PFSK-1 (cell line): ENCODE results near the gene CNTN4.

Experiments
- FOXP2 ChIP-seq: optimal IDR thresholded peaks from 2 replicates; pipeline ENCODE3; 2011; ENCODE audit warnings: borderline replicate concordance, control low read depth, inconsistent platforms; ENCODE audit not compliant: insufficient read depth; ENCODE audit errors: extremely low read length, extremely low read depth
- POLR2AphosphoS5 ChIP-seq: IDR thresholded peaks from 2 replicates; pipeline ENCODE4 v1.6.1; 2012; ENCODE audit warnings: low read depth, mild to moderate bottlenecking, control low read depth, low read length, moderate library complexity
- REST ChIP-seq, 2 experiments: IDR thresholded peaks; 2 replicates each; pipeline versions ENCODE4 v1.6.1 to v1.8.0; 2011 to 2012; ENCODE audit warnings: low read depth in 2 of 2, low read length in 2 of 2, control low read depth in 1 of 2, inconsistent platforms in 1 of 2, mild to moderate bottlenecking in 1 of 2, moderate library complexity in 1 of 2; ENCODE audit not compliant: insufficient read depth in 1 of 2
- SIN3A ChIP-seq: IDR thresholded peaks from 2 replicates; pipeline ENCODE4 v1.6.1; 2012; ENCODE audit warnings: mild to moderate bottlenecking, low read length, moderate library complexity, borderline replicate concordance; ENCODE audit not compliant: insufficient read depth
- TAF1 ChIP-seq: IDR thresholded peaks from 2 replicates; pipeline ENCODE4 v1.6.1; 2012; ENCODE audit warnings: low read length, control low read depth, borderline replicate concordance; ENCODE audit not compliant: insufficient read depth

Gene CNTN4

GRCh38 chr3:3065876-3066275 lies 967.2 kb downstream of the CNTN4 start:
- TF ChIP-seq REST (IDR thresholded peaks at IDR 0.05; ENCODE audit: insufficient read depth in 1 of 2, low read depth in 2 of 2, low read length in 2 of 2) (no peak), FOXP2 (no peak), POLR2AphosphoS5 (no peak), TAF1 (no peak), SIN3A (no peak)

- TF ChIP-seq TAF1: no peak
Observed at GRCh38 chr3:3066378-3066777, 967.7 kb downstream of the CNTN4 start.

- TF ChIP-seq POLR2AphosphoS5: no peak
Observed at GRCh38 chr3:3066910-3067309, 968.2 kb downstream of the CNTN4 start.

- TF ChIP-seq REST (IDR thresholded peaks at IDR 0.05; ENCODE audit: insufficient read depth in 1 of 2, low read depth in 2 of 2, low read length in 2 of 2) (no peak), TAF1 (no peak), POLR2AphosphoS5 (no peak), SIN3A (no peak), FOXP2 (no peak)
Observed at GRCh38 chr3:3068358-3068881, 969.8 kb downstream of the CNTN4 start.

GRCh38 chr3:3069723-3070122 lies 971.1 kb downstream of the CNTN4 start:
- TF ChIP-seq FOXP2: no peak
- no peak for TF ChIP-seq TAF1
- TF ChIP-seq REST (IDR thresholded peaks at IDR 0.05; ENCODE audit: insufficient read depth in 1 of 2, low read depth in 2 of 2, low read length in 2 of 2): no peak
- TF ChIP-seq POLR2AphosphoS5: no peak
- no peak for TF ChIP-seq SIN3A

GRCh38 chr3:3071136-3071535 lies 972.5 kb downstream of the CNTN4 start:
- TF ChIP-seq TAF1 (no peak), SIN3A (no peak), POLR2AphosphoS5 (no peak), REST (IDR thresholded peaks at IDR 0.05; ENCODE audit: insufficient read depth in 1 of 2, low read depth in 2 of 2, low read length in 2 of 2) (no peak), FOXP2 (no peak)
